NCI-H1694 (cell line): ENCODE data around the gene HSD17B13.
"Not testable (repeated sequence)": the region's sequence is repeated elsewhere in the genome, so short reads cannot be mapped to it uniquely, and the experiment has no call there.

Experiments
- DNase-seq: peaks from one replicate; lab custom pipeline; 2025; lab: John Stamatoyannopoulos, UW

Gene HSD17B13

GRCh38 chr4:87316961-87317360 lies 5.7 kb downstream of the HSD17B13 start:
- DNase-seq: no peak

GRCh38 chr4:87315000-87315399 lies 7.7 kb downstream of the HSD17B13 start:
- DNase-seq: not testable (repeated sequence)

GRCh38 chr4:87313756-87314155 lies 8.9 kb downstream of the HSD17B13 start:
- no peak for DNase-seq

- no peak for DNase-seq
These were observed 11.0 kb downstream of the HSD17B13 start for GRCh38 chr4:87311684-87312083.

GRCh38 chr4:87310691-87311335 lies 11.9 kb downstream of the HSD17B13 start:
- no peak for DNase-seq

GRCh38 chr4:87309625-87310024 lies 13.1 kb downstream of the HSD17B13 start:
- no peak for DNase-seq

- no peak for DNase-seq
These were observed 16.6 kb downstream of the HSD17B13 start for GRCh38 chr4:87306056-87306455.

GRCh38 chr4:87305562-87305961 lies 17.1 kb downstream of the HSD17B13 start:
- DNase-seq: no peak

- DNase-seq: no peak
These were observed 17.8 kb downstream of the HSD17B13 start for GRCh38 chr4:87304745-87305432.

GRCh38 chr4:87299898-87300297 lies 22.8 kb downstream of the HSD17B13 start:
- no peak for DNase-seq

GRCh38 chr4:87298362-87298761 lies 24.3 kb downstream of the HSD17B13 start:
- no peak for DNase-seq

- not testable (repeated sequence) for DNase-seq
These were observed 27.8 kb downstream of the HSD17B13 start for GRCh38 chr4:87294911-87295310.

GRCh38 chr4:87293889-87294288 lies 28.8 kb downstream of the HSD17B13 start:
- not testable (repeated sequence) for DNase-seq

- DNase-seq: no peak
These were observed 35.7 kb downstream of the HSD17B13 start for GRCh38 chr4:87286970-87287369.

GRCh38 chr4:87284268-87284667 lies 38.4 kb downstream of the HSD17B13 start:
- DNase-seq: not testable (repeated sequence)

GRCh38 chr4:87283151-87283550 lies 39.5 kb downstream of the HSD17B13 start:
- no peak for DNase-seq

- DNase-seq: no peak
These were observed 41.1 kb downstream of the HSD17B13 start for GRCh38 chr4:87281603-87282002.

- DNase-seq: no peak
These were observed 44.3 kb downstream of the HSD17B13 start for GRCh38 chr4:87278335-87278794.

GRCh38 chr4:87275311-87275710 lies 47.4 kb downstream of the HSD17B13 start:
- no peak for DNase-seq

- no peak for DNase-seq
These were observed 47.9 kb downstream of the HSD17B13 start for GRCh38 chr4:87274803-87275202.

GRCh38 chr4:87274327-87274726 lies 48.4 kb downstream of the HSD17B13 start:
- DNase-seq: no peak

GRCh38 chr4:87270825-87271224 lies 51.9 kb downstream of the HSD17B13 start:
- DNase-seq: no peak

- DNase-seq: no peak
These were observed 52.5 kb downstream of the HSD17B13 start for GRCh38 chr4:87270144-87270543.

GRCh38 chr4:87268411-87268810 lies 54.3 kb downstream of the HSD17B13 start:
- DNase-seq: no peak
